RPMI7951 (cell line): ENCODE data around the gene GPRASP1. TPM values are rescaled to one million over a fixed set of nuclear protein-coding genes. Genes with fewer than 3 reads are reported as not detected.
"Not testable (repeated sequence)": the region's sequence is repeated elsewhere in the genome, so short reads cannot be mapped to it uniquely, and the experiment has no call there.

Experiments used
- DNase-seq: peaks from one replicate; pipeline ENCODE4 v3.0.0-alpha.2; 2012; ENCODE audit warnings: low read depth
- total RNA-seq: library from RNA; depleted of rRNA; stranded (reverse); fragments of >200 nt; shearing (Covaris generic); gene quantifications from 2 replicates; pipeline ENCODE4 v1.2.3, GENCODE V29; 2014; rRNA removed

GPRASP1 gene
- 0.20 and 0.36 TPM in 2 replicates for total RNA-seq

GRCh38 chrX:102651242-102652011 is at the start of gene GPRASP1:
Gene GPRASP1 (plus strand): TSS chrX:102651483. CDS start chrX:102653914, 2,431 bp downstream.
- no peak for DNase-seq

DNA sequence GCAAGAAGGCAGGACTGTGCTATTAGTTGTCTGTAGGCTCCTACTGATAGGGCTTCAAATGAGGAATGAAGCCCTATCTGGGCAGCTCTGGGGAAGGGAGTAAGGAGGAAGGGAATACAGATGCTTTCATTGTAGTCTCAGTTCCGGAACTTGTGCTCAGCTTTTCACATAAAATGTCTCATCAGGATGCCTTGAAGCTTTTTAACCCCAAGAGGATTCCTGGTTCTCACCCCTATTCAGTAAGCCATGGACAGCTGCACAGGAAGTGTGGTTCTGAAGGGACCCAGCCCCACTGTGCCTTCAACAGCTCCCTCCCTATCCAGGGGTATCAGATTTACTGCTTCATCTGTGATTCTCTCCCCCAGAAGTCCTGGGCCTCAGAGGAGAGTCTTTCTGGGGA is 47.0 kb upstream of the GPRASP1 start:
- DNase-seq, result peak; percentile 18

DNA sequence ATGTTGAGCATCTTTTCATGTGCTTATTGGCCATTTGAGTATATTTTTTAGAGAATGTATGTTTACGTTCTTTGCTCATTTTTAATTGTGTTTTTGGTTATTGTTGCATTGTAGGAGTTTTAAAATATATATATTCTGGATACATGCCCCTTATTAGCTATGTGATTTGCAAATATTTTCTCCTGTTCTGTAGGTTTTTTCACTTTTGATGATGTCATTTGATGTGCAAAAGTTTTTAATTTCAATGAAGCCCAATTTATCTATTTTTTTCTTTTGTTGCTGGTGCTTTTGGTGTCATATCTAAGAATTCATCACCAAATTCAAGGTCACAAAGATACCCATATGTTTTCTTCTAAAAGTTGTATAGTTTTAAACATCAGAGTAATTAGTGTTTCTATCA is 45.2 kb upstream of the GPRASP1 start:
- no peak for DNase-seq

DNA sequence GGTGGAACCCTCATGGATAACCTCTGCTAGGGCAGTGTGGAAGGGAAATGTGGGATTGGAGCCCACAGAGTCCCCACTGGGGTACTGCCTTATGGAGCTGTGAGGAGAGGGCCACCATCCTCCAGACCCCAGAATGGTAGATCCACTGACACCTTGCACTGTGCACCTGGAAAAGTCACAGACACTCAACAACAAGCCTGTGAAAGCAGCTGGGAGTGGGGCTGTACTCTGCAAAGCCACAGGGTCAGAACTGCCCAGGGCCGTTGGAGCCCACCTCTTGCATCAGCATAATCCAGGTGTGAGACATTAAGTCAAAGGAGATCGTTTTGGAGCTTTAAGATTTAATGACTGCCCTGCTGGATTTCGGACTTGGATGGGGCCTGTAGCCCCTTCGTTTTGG is 40.4 kb upstream of the GPRASP1 start:
- no peak for DNase-seq

DNA sequence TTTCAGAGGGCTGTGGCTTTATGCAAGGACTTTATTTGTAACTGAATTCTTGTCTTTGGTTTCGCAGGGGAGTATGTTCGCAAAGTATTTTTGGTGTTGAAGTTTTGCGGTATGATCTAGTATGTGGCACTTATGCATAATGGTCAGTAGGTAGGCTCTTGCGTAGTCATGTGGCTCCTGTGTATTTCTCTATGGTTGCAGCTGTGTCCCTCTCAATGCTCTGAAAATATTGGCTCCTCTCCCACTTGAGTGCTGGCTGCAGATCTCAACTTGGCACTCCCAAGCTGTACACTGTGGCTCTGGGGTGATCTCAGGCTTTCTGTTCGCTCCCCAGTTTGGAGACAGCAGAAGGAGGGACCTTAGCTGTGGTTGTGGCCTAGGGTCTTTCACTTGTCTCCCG is 27.2 kb upstream of the GPRASP1 start:
- DNase-seq, result no peak

DNA sequence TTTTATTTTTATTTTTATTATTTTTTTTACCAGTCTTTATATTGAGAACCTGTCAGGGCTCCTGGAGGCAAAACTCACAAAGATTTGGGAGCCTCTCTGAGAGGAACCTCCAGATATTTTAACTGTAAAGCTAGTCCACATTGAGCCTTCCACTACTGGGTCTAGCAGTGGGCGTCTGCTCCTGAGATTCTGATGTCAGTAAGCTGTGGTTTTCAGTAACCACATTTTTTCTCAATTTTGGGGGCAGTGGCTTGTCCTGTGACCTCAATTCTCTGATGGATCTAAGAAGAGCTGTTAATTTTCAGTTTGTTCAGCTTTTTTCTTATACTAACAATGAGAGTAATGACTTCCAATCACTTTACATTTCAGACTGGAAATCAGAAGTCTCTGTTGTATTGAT is 23.6 kb upstream of the GPRASP1 start:
- no peak for DNase-seq

- no peak for DNase-seq
Observed at GRCh38 chrX:102637561-102637960, 13.7 kb upstream of the GPRASP1 start.

DNA sequence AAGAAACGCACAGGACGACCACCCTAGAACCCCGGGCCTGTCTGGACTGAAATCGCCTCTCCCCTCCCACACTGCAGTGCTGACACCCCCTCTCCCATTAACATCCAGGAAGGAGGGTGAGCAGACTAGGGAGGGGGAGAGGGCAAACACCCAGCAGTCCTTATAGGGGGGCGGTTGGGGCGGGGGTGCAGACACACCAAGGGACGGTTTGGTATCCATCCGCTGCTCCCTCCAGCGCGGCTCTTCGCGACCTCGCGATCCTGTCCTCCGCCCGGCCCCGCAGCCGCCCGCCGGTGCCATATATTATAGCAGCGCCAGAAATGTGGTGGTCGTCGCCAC is 411 bp upstream of the GPRASP1 start:
- DNase-seq, result no peak

- DNase-seq, result no peak
Observed at GRCh38 chrX:102652031-102652688, 877 bp downstream of the GPRASP1 start.

GRCh38 chrX:102654696-102655095 is 3.4 kb downstream of the GPRASP1 start:
- DNase-seq, result no peak

DNA sequence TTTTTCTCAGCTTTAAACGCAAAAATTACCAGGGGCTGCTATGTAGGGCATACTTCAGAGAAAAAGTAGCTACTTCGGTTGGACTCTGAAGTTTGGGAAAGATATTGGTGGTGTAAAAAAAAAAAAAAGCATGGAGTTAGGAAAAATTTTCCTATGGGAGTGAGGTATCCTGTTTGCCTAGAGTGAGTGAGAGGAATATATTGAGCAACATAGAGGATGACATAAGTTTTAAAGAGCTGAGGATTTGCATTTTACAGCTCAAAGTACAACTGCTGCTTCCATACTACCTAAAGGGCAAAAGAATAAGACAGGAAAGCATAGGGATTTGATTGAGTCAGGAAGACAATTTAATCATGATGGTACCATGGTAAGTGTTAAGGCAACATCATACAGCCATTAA is 7.3 kb downstream of the GPRASP1 start:
- DNase-seq, result no peak

- DNase-seq, result peak; percentile 63
Observed at GRCh38 chrX:102659790-102660757, 8.8 kb downstream of the GPRASP1 start.

- DNase-seq, result not testable (repeated sequence)
Observed at GRCh38 chrX:102663820-102664219, 12.5 kb downstream of the GPRASP1 start.

DNA sequence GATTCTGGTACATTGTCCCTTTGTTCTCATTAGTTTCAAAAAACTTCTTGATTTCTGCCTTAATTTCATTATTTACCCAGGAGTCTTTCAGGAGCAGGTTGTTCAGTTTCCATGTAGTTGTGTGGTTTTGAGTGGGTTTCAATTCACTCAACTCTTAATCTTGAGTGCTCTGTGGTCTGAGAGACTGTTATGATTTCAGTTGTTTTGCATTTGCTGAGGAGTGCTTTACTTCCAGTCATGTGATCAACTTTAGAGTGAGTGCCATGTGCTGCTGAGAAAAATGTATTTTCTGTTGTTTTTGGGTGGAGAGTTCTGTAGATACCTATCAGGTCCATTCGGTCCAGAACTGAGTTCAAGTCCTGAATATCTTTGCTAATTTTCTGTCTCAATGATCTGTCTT is 15.8 kb downstream of the GPRASP1 start:
- not testable (repeated sequence) for DNase-seq

- DNase-seq, result no peak
Observed at GRCh38 chrX:102669526-102669925, 18.2 kb downstream of the GPRASP1 start.

DNA sequence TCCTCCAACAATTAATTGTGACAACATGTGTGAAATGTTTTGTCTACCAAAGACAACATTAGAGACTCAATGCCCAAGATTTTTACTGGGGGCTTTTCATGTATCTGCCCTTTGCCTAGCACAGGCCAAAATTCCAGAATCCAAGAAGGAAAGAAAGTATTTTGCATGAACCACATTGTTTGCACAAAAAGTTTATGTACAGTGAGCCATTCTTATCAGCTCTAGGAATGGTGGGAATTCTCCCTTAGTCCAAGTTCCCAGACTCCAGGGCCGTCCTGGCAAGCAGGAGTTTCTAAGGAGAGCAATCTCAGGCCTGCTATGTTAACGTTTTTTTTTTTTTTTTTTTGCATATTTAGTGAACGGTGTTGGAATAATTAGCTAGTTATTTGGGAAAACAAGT is 21.6 kb downstream of the GPRASP1 start:
- DNase-seq, result no peak

GRCh38 chrX:102677479-102677878 is 26.2 kb downstream of the GPRASP1 start:
- not testable (repeated sequence) for DNase-seq

- DNase-seq, result no peak
Observed at GRCh38 chrX:102684772-102685520, 33.7 kb downstream of the GPRASP1 start.

- DNase-seq, result no peak
Observed at GRCh38 chrX:102694749-102695148, 43.5 kb downstream of the GPRASP1 start.

DNA sequence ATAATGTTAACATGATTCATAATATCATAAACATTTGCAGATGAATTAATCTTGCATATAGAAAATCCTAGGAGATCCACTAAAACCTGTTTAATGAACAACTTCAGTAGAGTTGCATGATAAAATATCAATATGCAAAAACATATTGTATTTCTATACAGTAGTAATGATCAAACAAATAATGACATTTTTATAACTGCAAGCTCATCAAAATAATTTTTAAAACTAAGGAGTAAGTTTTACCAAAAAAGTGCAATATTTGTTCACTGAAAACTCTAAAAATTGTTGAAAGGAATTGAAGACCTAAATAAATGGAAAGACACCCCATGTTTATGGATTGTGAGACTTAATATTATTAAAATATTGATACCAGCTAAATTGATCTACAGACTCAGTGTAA is 45.0 kb downstream of the GPRASP1 start:
- DNase-seq, result no peak

DNA sequence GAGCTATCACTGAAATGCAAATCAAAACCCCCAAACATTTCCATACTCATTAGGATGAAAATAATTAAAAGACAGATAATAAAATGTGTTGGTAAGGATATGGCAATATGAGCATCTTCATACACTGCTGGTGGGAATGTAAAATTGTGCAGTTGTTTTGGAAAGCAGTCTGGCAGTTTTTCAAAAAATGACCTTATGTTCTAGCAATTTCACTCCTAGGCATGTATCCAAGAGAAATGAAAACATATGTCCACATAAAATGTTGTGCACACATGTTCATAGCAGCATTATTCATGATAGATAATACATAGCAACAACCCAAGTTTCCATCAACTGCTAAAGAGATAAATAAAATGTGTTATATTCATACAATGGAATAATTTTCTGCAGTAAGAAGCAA is 46.2 kb downstream of the GPRASP1 start:
- no peak for DNase-seq
